Stimulated activated CD4-positive, alpha-beta T cell treated with anti-CD3 and anti-CD28 coated beads, TNF-alpha, amount 100 ng/mL, for 4 hours (primary cell): ENCODE data around the gene RPRM.
"Not testable (repeated sequence)": the region's sequence is repeated elsewhere in the genome, so short reads cannot be mapped to it uniquely, and the experiment has no call there.

Experiments
- DNase-seq, 3 experiments: peaks; one replicate each; pipeline ENCODE4 v3.0.0-alpha.2; 2020; ENCODE audit warnings: low read depth in 3 of 3

RPRM gene

DNA sequence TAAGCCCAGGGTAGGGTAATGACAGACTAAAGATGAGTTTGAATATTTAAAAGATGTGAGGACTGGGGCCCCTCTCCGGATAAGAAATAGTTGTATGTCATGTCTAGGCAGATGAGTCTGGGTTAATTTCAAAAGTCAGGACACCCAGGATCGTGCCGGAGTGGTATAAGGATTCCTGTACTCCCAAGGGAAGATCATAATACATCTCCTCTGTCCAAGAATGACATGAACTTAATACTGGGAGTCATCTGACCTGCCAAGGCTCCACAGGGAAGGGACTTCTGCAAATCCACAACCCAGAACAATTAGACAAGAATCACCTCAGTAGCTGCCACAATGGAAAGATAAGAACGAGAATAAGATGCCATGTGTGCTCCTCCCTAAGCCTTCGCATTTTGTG lies 17.1 kb downstream of the RPRM start:
- DNase-seq = no peak

DNA sequence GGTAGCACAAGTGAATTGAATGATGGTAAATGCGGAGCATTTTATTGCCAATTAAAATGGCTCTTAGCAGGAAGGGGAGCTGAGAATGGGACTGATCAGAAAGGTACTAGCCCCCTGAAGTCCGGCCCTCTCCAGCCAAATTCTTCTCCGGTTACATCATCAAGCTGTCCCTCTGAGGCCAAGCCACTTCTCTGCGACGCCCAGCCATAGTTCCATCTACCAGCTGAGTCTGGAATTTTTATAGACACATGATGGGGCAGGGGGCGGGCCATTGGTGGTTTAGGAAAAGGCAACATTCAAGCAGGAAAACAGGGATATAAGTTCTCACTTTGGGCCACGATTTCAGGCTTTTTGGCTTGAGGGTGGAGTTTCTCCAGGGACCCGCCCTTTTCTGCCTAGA lies 22.7 kb downstream of the RPRM start:
- DNase-seq = no peak

DNA sequence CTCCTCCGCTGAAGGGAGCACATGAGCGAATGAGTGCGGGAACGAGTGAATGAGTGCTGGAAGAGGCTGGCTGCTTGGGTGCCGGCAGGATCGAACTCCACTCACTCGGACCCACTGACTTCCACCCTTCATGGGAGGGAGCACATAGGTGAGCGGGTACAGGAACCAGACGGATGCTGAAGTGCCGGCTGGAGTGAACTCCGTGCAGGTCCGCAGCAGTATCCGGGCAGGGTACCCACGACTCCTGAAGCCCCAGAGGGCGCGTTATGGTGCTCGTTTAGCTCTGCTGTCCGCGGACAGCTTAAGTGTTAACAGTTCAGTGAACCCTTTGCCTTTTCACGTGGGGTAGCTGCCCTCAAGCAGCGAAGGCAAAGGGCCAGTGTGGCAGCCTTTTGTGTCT lies 23.2 kb downstream of the RPRM start:
- DNase-seq = no peak

DNA sequence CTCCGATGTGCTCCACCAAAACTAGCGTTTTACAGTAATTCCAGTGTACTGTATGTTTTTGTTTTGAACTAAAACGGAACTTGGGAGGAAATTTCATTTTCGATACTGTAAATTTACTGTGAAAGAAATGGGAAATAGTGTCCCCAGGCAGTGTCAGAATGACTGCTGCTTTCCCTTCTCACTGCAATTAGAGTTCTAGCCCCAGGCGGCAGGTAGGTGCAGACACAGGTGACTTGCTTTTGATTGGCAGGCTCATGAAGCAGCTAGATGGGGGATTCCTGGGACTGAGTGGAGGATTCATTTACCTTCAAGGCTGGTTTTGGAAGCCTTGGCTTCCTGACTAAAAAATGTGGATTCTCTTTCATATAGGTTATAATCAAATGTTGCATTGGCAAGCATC lies 27.0 kb downstream of the RPRM start:
- no peak for DNase-seq

DNA sequence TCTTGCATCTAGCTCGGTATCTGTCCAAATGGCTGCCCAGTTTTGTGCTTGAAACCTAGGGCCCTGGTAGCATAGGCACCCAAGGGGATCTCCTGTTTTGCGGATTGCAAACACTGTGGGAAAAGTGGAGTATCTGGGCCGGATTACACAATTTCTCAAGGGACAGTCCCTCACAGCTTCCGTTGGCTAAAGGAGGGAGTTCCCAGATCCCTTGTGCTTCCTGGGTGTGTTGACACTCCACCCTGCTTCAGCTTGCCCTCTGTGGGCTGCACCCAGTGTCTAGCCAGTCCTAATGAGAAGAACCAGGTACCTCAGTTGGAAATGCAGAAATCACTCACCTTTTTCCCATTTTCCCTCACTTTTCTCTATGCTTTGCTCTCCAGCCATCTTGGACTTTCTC lies 35.5 kb downstream of the RPRM start:
- no peak for DNase-seq

DNA sequence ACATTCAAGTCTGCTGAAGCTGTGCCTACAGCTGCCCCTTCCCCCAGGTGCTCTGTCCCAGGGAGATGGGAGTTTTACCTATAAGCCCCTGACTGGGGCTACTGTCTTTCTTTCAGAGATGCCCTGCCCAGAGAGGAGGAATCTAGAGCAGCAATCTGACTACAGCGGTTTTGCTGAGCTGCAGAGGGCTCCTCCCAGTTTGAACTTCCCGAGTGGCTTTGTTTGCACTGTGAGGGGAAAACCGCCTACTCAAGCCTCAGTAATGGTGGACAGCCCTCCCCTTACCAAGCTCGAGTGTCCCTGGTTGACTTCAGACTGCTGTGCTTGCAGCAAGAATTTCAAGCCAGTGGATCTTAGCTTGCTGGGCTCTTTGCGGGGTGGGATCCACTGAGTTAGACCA lies 35.9 kb downstream of the RPRM start:
- not testable (repeated sequence) for DNase-seq

DNA sequence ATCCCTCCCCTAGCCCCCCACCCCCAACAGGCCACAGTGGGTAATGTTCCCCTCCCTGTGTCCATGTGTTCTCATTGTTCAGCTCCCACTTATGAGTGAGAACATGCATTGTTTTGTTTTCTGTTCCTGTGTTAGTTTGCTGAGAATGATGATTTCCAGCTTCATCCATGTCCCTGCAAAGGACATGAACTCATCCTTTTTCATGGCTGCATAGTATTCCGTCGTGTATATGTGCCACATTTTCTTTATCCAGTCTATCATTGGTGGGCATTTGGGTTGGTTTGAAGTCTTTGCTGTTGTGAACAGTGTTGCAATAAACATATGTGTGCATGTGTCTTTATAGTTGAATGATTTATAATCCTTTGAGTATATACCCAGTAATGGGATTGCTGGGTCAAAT lies 38.5 kb downstream of the RPRM start:
- not testable (repeated sequence) for DNase-seq

DNA sequence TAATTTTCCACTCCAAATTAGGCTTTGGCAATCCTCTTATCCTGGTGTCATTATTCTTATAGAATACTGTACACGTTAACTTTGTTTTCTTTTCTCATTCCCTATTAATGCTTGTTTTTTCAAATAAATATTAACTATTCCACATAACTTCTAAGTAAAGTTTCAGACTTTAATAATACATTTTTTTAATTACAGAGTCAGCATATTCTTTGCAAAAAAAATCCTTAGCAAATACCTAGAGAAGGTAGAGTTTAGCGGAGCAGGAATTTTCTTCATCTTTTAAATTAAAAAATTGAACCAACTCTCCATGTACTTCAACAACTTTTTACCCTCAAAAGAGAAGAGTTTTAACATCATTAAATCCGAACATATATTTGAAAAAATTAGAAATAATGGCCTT lies 45.2 kb downstream of the RPRM start:
- DNase-seq = no peak

DNA sequence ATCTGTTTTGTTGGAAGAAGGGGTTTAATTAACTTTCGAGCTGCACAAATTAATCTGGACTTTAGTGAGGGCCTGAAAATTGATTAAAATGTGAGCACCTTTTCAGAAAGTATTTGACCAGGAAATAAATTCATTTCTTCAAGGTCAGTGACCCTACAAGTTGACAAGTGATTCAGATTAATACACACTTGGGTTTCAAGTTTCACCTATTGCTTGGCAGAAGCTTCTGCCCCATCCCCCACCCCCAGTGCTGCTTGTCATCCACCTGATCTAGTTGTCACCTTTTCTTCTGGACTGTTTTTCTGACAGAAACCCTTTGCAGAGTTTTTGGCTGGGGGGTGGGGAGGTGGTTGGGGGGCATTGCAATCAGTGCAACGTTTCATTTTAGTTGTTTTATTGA lies 46.2 kb downstream of the RPRM start:
- no peak for DNase-seq

DNA sequence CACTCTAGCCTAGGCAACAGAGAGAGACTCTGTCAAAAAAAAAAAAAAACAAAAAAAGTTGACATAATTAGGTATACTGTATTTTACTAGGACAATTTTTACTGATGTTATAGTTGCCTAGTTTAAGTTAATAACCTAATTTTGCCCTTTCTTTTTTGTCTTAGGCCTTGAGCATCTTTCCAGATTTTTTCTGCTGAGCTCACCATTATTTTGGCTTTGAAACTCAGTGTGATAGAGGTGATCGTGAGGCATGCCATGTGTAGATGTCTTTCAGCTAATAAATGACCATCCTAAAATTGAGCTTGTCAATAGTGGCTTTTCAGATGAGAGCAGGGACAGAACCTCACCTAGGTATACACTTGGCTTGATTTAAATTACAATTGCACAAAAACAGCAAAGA lies 47.4 kb downstream of the RPRM start:
- no peak for DNase-seq
